Fibroblast of lung (primary cell): ENCODE data around the gene MBD5. TPM values are rescaled to one million over a fixed set of nuclear protein-coding genes. Genes with fewer than 3 reads are reported as not detected.

Experiments
- DNase-seq, 2 donors: peaks; one replicate each; pipeline versions ENCODE4 v3.0.0 to v3.0.0-alpha.2; 2010; ENCODE audit warnings: low read depth in 2 of 2
- H2AFZ ChIP-seq: 2 replicates; pipeline ENCODE4 v1.5.1; 2012; ENCODE audit warnings: low read length, control low read depth, inconsistent platforms
- H3K27ac ChIP-seq: 2 replicates; pipeline ENCODE4 v1.5.1; 2011; ENCODE audit warnings: low read length, control low read depth; ENCODE audit not compliant: insufficient read depth
- H3K27me3 ChIP-seq: 2 replicates; pipeline ENCODE4 v1.5.1; 2011; ENCODE audit warnings: mild to moderate bottlenecking, low read length; ENCODE audit not compliant: control insufficient read depth, insufficient read depth
- H3K36me3 ChIP-seq: 2 replicates; pipeline ENCODE4 v1.5.1; 2011; ENCODE audit warnings: low read length; ENCODE audit not compliant: control insufficient read depth, insufficient read depth
- H3K4me1 ChIP-seq: 2 replicates; pipeline ENCODE4 v1.5.1; 2011; ENCODE audit warnings: low read length; ENCODE audit not compliant: control insufficient read depth, insufficient read depth; ENCODE audit errors: extremely low read depth
- H3K4me2 ChIP-seq: 2 replicates; pipeline ENCODE4 v1.5.1; 2011; ENCODE audit warnings: low read length, control low read depth; ENCODE audit not compliant: insufficient read depth; ENCODE audit errors: extremely low read depth
- H3K4me3 ChIP-seq, 4 experiments: fragments of 200-600 bp in 1 of 4; sonication (generic) in 1 of 4; replicated peaks in 1 of 4; 2 replicates each; pipeline ENCODE4 v1.5.1; 2011 to 2016; ENCODE audit warnings: low read length in 4 of 4, low read depth in 3 of 4, mild to moderate bottlenecking in 3 of 4, control low read depth in 2 of 4, inconsistent platforms in 1 of 4, mixed read lengths in 1 of 4; ENCODE audit not compliant: insufficient read depth in 1 of 4; ENCODE audit errors: control extremely low read depth in 1 of 4
- H3K79me2 ChIP-seq: 2 replicates; pipeline ENCODE4 v1.5.1; 2012; ENCODE audit warnings: mild to moderate bottlenecking, low read length, inconsistent platforms; ENCODE audit not compliant: control insufficient read depth, insufficient read depth
- H3K9ac ChIP-seq: 2 replicates; pipeline ENCODE4 v1.5.1; 2011; ENCODE audit warnings: mild to moderate bottlenecking, low read length, control low read depth; ENCODE audit not compliant: insufficient read depth
- H3K9me3 ChIP-seq: 2 replicates; pipeline ENCODE4 v1.5.1; 2012; ENCODE audit warnings: low read depth, low read length; ENCODE audit not compliant: control insufficient read depth, insufficient read depth
- H4K20me1 ChIP-seq: 2 replicates; pipeline ENCODE4 v1.5.1; 2011; ENCODE audit warnings: low read length; ENCODE audit not compliant: control insufficient read depth, insufficient read depth; ENCODE audit errors: extremely low read depth
- CTCF ChIP-seq, 2 donors: IDR thresholded peaks in 1 of 2; conservative IDR thresholded peaks in 1 of 2; 1 replicate in 1 of 2; 2 replicates in 1 of 2; pipeline ENCODE4 v1.5.1; 2011 to 2012; ENCODE audit warnings: low read length in 2 of 2, control low read depth in 1 of 2, inconsistent platforms in 1 of 2, low read depth in 1 of 2, mild to moderate bottlenecking in 1 of 2
- EZH2 ChIP-seq: IDR thresholded peaks from 2 replicates; pipeline ENCODE4 v1.5.1; 2012; ENCODE audit warnings: low read length, control low read depth, mild to moderate bottlenecking; ENCODE audit errors: missing control alignments
- polyA plus RNA-seq, 2 donors: library from polyadenylated mRNA; depleted of rRNA in 1 of 2; stranded (reverse) in 1 of 2; unstranded in 1 of 2; fragments of >200 nt; gene quantifications; 2 replicates each; pipeline ENCODE4 v1.2.1, GENCODE V29; 2011 to 2012; ENCODE audit warnings: missing spikeins in 1 of 2
- total RNA-seq: library from RNA; depleted of rRNA; stranded (reverse); fragments of >200 nt; gene quantifications from 2 replicates; pipeline ENCODE4 v1.2.1, GENCODE V29; 2014

MBD5 gene
- total and polyA plus RNA-seq, 2 donors (not counting 1 experiment from before 2014, with no cell fraction given): 26.1 to 32.4 TPM

DNA sequence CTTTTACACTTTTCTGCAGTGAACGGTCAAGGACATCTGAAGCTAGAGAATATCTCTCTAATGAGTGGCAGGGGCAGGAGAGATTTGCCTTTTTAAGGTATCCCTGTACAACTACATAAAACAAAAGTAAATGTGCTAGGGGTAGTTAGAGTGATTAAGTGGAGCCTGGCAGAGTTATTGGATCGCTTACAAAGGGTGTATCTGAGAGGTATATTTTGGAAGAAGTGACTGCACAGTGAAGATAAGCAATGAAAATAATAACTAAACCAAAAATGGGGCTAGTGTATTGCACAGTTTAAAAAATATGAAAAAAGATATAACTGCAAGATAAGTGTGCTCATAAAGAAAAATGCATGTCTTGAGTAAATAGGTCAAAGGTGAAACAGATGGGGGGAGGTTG is 430.2 kb downstream of the MBD5 start:
- H3K4me3 ChIP-seq: no peak overlapping the region
- H3K27ac ChIP-seq: no peak overlapping the region
- H3K9me3 ChIP-seq: no peaks in the 10 kb centered on the region
- no peak overlapping the region for H3K4me2 ChIP-seq
- DNase-seq: no peak
- H3K27me3 ChIP-seq: no peaks in the 10 kb centered on the region
- H3K4me1 ChIP-seq: no peaks in the 10 kb centered on the region
- no peak overlapping the region for H3K9ac ChIP-seq
- TF ChIP-seq EZH2: no peak
- TF ChIP-seq CTCF (conservative IDR thresholded peaks at IDR 0.05 in 1 of 2, IDR thresholded peaks at IDR 0.05 in 1 of 2; ENCODE audit: low read depth in 1 of 2, low read length in 2 of 2): no peak
- no peak overlapping the region for H2AFZ ChIP-seq
- H3K36me3 ChIP-seq: no peaks in the 10 kb centered on the region
- H4K20me1 ChIP-seq: no peaks in the 10 kb centered on the region
- H3K79me2 ChIP-seq: no peaks in the 10 kb centered on the region

GRCh38 chr2:148455791-148456190 is 434.9 kb downstream of the MBD5 start:
- Histone ChIP-seq H3K27ac (no peak overlapping the region), H3K4me1 (no peaks in the 10 kb centered on the region), H3K9me3 (no peaks in the 10 kb centered on the region), H3K79me2 (no peaks in the 10 kb centered on the region), H3K36me3 (no peaks in the 10 kb centered on the region), H3K4me2 (no peak overlapping the region), H4K20me1 (no peaks in the 10 kb centered on the region), H3K4me3 (no peak overlapping the region), H3K27me3 (no peaks in the 10 kb centered on the region), H2AFZ (no peak overlapping the region), H3K9ac (no peak overlapping the region)
- TF ChIP-seq EZH2 (no peak), CTCF (conservative IDR thresholded peaks at IDR 0.05 in 1 of 2, IDR thresholded peaks at IDR 0.05 in 1 of 2; ENCODE audit: low read depth in 1 of 2, low read length in 2 of 2) (no peak)
- peak; percentile 8 to 32 for DNase-seq

DNA sequence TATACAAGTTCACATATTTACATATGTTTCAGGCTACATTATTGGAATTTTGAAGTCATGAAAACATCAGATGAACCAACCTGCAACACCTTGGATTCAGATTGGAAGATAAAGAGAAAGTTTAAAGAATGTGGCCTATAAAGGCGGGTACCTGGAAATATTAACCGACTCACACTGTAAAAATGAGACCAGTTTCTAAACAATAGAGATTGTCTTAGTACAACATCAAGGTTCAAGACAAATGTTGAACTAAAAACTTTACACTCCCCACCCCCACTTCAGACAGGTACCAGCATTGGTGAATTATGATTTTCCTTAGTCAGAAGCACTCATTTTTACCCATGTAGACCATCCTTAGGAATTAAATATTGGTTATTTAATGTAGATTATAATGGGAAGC is 437.3 kb downstream of the MBD5 start:
- Histone ChIP-seq H3K4me2 (no peak overlapping the region), H3K9ac (no peak overlapping the region), H3K79me2 (no peaks in the 10 kb centered on the region), H4K20me1 (no peaks in the 10 kb centered on the region), H3K9me3 (no peaks in the 10 kb centered on the region), H3K27ac (no peak overlapping the region), H3K4me3 (no peak overlapping the region), H3K4me1 (no peaks in the 10 kb centered on the region), H3K36me3 (no peaks in the 10 kb centered on the region), H3K27me3 (no peaks in the 10 kb centered on the region), H2AFZ (no peak overlapping the region)
- TF ChIP-seq EZH2: no peak
- no peak for TF ChIP-seq CTCF (conservative IDR thresholded peaks at IDR 0.05 in 1 of 2, IDR thresholded peaks at IDR 0.05 in 1 of 2; ENCODE audit: low read depth in 1 of 2, low read length in 2 of 2)
- DNase-seq: no peak
